ENCODE results near the gene RAB29.
"Not testable (repeated sequence)": the region's sequence is repeated elsewhere in the genome, so short reads cannot be mapped to it uniquely, and the experiment has no call there.

RAB29 gene

DNA sequence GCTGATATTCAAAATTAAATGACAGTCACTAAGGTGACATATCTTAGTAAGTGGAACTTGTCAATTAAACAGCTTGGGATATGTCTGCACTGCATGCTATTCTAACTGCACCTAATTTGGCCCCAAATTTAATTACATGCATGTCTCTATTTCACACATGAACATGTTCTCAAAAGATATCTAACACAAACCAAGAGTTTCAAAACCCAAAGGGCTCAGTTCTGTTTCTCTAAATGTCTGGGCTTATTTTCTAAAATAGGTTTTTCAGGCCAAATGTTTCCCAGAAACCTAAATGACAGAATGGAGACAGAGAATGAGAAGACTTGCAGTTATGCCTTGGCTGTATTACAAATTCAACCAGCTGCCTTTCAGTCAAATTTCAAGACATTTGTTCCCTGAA is 11.3 kb downstream of the RAB29 start:
- DNase-seq = no peak

DNA sequence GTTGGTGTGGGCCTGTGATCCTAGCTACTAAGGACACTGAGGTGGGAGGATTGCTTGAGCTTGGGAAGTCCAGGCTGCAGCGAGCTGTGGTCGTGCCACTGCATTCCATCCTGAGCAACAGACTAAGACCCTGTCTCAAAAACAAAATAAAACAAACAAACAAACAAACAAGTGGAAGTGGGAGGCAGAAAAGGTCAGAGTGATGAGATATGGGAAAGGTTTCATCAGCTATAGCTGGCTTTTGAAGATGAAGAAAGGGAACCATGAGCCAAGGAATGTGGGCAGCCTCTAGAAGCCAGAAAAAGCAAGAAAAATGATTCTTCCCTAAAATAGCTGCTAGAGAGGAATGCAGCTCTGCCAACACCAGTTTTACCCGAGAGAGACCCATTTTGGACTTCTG is 14.7 kb downstream of the RAB29 start:
- no peak for DNase-seq

GRCh38 chr1:205756552-205756951 is 18.7 kb downstream of the RAB29 start:
- DNase-seq = no peak

- DNase-seq = no peak
Measured at GRCh38 chr1:205754857-205755256, 20.4 kb downstream of the RAB29 start.

- peak; percentile 40 for DNase-seq
Measured at GRCh38 chr1:205751036-205751651, 24.1 kb downstream of the RAB29 start.

- peak; percentile 100 for DNase-seq
Measured at GRCh38 chr1:205750138-205751035, 24.9 kb downstream of the RAB29 start, which contains the start of gene NUCKS1. Gene NUCKS1 (minus strand): TSS chr1:205750182. CDS start chr1:205749973, 209 bp downstream.

- peak; percentile 97 for DNase-seq
Measured at GRCh38 chr1:205749234-205750137, 25.8 kb downstream of the RAB29 start.

GRCh38 chr1:205748403-205749233 is 26.7 kb downstream of the RAB29 start:
- DNase-seq = peak; percentile 53

- DNase-seq = no peak
Measured at GRCh38 chr1:205746757-205747412, 28.4 kb downstream of the RAB29 start.

DNA sequence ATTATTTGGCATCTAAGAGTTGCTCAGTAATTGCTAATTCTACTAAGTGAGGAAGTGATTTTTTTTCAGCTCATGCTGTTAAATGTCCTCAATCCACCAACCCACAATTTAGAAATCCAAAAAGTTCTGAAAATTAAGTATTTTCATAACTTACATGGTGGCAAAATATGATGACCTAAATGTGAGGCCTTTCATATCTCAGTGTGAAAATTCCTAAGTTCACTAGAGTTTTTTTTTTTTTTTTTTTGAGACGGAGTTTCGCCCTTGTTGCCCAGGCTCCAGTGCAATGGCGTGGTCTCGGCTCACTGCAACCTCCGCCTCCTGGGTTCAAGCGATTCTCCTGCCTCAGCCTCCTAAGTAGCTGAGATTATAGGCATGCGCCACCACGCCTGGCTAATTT is 30.9 kb downstream of the RAB29 start:
- DNase-seq = no peak

DNA sequence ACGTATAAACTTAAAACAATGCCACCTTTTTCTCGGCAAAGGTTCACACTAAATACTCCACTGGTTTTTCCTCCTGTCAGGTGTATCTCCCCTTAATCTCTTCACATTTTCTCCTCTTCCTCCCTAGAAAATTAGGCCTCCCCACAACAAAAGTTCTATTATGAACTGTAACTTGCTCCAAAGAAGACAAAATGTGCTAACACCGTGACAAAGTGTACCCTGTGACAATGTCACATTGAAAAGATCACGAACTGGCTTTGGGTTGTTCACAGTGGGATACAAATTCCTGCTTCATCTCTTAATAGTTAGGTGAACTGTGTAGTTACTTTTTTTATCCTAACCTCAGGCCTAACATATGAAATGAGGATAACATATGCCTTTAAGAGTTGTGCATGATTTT is 31.3 kb downstream of the RAB29 start:
- no peak for DNase-seq

- no peak for DNase-seq
Measured at GRCh38 chr1:205741681-205742080, 33.6 kb downstream of the RAB29 start.

GRCh38 chr1:205739348-205740160 is 35.7 kb downstream of the RAB29 start:
- DNase-seq = peak; percentile 27

DNA sequence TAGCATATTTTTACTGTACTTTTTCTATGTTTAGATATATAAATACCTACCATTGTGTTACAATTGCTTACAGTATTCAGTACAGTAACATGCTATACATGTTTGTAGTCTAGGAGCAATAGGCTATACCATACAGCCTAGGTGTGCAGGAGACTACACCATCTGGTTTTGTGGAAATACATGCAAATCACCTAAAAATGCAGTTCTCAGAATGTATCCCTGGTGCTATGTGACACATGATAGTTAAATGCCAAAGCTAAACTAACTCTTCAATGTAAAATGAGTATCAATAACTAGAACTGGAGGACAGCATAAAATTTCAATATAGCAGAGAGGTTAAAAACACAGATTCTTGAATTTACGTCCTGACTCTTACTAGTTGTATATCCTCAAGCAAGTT is 40.1 kb downstream of the RAB29 start:
- DNase-seq = no peak

- no peak for DNase-seq
Measured at GRCh38 chr1:205733438-205734175, 41.7 kb downstream of the RAB29 start.

DNA sequence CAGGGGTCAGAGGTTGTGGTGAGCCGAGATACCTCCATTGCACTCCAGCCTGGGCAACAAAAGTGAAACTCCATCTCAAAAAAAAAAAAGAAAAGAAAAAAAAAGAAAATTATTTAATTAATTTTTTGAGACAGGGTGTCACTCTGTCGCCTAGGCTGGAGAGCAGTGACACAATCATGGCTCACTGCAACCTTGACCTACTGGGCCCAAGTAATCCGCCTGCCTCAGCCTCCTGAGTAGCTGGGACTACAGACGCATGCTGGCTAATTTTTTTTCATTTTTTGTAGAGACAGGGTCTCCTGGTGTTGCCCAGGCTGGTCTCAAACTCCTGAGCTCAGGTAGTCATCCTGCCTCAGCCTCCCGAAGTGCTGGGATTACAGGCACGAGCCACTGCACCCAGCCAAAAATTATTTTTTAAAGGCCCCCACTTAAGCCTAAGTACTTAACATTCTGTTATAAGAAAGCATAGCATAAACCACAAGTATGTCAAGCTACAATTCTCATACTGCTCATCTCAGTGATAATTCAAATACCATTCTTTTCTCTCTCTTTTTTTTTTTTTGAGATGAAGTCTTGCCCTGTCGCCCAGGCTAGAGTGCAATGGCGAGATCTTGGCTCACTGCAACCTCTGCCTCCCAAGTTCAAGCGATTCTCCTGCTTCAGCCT is 45.2 kb downstream of the RAB29 start:
- peak; percentile 54 for DNase-seq

- DNase-seq = no peak
Measured at GRCh38 chr1:205726619-205727125, 48.6 kb downstream of the RAB29 start.

GRCh38 chr1:205725514-205725913 is 49.8 kb downstream of the RAB29 start:
- DNase-seq = no peak

DNA sequence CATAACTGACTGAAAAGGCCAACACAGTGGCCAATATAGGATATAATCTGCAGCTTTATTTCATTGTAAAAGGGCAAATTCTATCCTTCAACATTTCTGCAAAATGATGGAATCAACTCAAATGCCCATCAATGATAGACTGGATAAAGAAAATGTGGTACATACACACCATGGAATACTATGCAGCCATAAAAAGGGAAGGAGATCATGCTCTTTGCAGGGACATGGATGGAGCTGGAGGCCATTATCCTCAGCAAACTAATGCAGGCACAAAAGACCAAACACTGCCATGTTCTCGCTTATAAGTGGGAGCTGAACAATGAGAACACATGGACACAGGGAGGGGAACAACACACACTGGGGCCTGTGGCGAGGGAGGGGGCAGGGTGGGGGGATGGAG is 54.5 kb downstream of the RAB29 start:
- not testable (repeated sequence) for DNase-seq

Data from fibroblast of skin of back (primary cell).